Measurements from ENCODE around the gene TCEA3.

- TF ChIP-seq EZH2 (IDR thresholded peaks at IDR 0.05; ENCODE audit: borderline replicate concordance, low read length): no peak
- TF ChIP-seq CTCF (conservative IDR thresholded peaks at IDR 0.05 in 1 of 2, IDR thresholded peaks at IDR 0.05 in 1 of 2; ENCODE audit: extremely low read depth in 1 of 2, insufficient read depth in 1 of 2, low read depth in 1 of 2, low read length in 2 of 2): no peak
Observed at GRCh38 chr1:23393706-23394105, 30.8 kb downstream of the TCEA3 start.
